ENCODE measurements around the gene PDE4D. TPM values are rescaled to one million over a fixed set of nuclear protein-coding genes. Genes with fewer than 3 reads are reported as not detected.

PDE4D gene
- total RNA-seq, 6 experiments from 2014 or later: 1.6 to 10.3 (median 5.6) TPM

DNA sequence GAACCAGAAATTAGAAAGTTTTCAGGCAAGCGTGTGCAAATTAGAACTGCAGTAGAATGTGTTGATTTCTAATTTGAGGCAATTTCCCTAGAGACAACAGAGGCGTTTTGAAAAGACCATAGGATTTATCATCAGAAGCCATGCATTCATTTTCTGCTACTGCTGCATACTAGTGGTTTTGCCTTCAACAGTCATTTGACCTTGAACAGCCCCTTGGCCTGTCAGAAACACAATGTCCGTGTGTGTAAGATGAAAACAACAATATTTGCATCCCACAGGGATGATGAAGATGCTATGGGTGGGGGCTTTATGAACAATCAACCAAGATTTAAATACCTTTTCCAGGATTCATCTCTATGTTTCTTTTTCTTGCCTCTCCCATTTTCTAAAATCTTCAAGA, 73.7 kb downstream of the PDE4D start:
- 41% methylated on average over 3 of the region's 3 CpGs for WGBS (ENCODE audit: insufficient coverage, low coverage, low lambda C conversion rate, missing lambda C conversion rate)
- TF ChIP-seq POLR2A (IDR thresholded peaks at IDR 0.05): no peak
- TF ChIP-seq, protein P1, sequence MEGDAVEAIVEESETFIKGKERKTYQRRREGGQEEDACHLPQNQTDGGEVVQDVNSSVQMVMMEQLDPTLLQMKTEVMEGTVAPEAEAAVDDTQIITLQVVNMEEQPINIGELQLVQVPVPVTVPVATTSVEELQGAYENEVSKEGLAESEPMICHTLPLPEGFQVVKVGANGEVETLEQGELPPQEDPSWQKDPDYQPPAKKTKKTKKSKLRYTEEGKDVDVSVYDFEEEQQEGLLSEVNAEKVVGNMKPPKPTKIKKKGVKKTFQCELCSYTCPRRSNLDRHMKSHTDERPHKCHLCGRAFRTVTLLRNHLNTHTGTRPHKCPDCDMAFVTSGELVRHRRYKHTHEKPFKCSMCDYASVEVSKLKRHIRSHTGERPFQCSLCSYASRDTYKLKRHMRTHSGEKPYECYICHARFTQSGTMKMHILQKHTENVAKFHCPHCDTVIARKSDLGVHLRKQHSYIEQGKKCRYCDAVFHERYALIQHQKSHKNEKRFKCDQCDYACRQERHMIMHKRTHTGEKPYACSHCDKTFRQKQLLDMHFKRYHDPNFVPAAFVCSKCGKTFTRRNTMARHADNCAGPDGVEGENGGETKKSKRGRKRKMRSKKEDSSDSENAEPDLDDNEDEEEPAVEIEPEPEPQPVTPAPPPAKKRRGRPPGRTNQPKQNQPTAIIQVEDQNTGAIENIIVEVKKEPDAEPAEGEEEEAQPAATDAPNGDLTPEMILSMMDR (IDR thresholded peaks at IDR 0.05): no peak
- H3K4me1 ChIP-seq: no peaks in the 10 kb centered on the region
- H3K36me3 ChIP-seq: no peaks in the 10 kb centered on the region
- intact Hi-C loops (cut with DNase I): no loop called here
- ATAC-seq: no peak
- H3K9me3 ChIP-seq: no peaks in the 10 kb centered on the region
- H3K27me3 ChIP-seq: no peaks in the 10 kb centered on the region
- DNase-seq: no peak
- H3K27ac ChIP-seq: no peak overlapping the region
- H3K4me3 ChIP-seq: no peak overlapping the region

DNA sequence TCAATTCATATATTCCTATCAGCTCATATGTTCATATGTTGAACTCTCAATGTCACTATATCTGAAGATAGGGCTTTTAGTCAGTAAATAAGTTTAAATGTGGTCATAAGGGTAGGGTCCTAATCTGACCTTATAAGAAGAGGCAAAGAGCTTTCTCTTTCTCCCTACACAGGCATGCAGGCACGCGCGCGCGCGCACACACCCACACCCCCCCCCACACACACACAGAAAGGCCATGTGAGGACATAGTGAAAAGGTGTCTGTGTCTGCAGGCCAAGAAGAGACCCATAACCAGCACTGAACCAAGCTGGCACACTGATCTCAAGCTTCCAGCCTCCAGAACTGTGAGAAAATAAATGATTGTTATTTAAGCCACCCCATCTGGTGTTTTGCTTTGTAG, 76.0 kb downstream of the PDE4D start:
- no peak for DNase-seq
- Histone ChIP-seq H3K4me1 (no peaks in the 10 kb centered on the region), H3K27ac (no peak overlapping the region), H3K9me3 (no peaks in the 10 kb centered on the region), H3K36me3 (no peaks in the 10 kb centered on the region), H3K4me3 (no peak overlapping the region), H3K27me3 (no peaks in the 10 kb centered on the region)
- no peak for TF ChIP-seq POLR2A (IDR thresholded peaks at IDR 0.05)
- TF ChIP-seq, protein P1 (IDR thresholded peaks at IDR 0.05): no peak
- 100% methylated on average over 6 of the region's 6 CpGs for WGBS (ENCODE audit: insufficient coverage, low coverage, low lambda C conversion rate, missing lambda C conversion rate)
- intact Hi-C loops (cut with DNase I): no loop called here
- ATAC-seq: no peak

DNA sequence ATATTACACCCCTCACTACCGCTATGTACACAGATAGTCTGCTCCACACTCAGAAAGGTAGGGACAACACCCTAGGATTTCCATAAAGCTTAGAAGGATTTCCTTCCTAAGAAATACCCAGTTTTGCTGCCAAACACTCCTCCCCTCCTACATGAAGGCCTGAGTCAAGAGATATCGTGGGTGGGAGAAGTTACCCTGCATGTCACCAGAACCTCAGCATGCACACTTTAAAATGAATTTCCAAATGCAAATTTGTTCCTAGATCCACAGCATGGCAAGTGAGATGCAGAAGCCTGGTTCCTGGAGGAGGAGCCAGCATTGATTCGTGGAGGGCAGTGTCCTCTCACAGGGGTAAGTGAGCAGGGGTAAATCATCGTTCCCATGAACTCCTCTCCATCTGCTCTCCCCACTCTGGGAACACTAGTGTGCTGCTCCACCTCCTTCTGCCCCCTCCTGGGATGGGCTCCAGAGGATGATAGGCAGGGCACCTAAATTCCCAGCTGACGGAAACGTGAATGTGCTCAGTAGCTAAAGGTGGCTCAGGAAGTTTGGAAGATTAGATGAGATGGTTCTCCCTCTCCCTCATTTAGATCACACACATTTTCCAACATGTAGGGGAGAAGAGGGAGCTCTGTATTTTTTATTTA, 76.7 kb downstream of the PDE4D start:
- TF ChIP-seq, protein P1 (IDR thresholded peaks at IDR 0.05): no peak
- no peak for TF ChIP-seq POLR2A (IDR thresholded peaks at IDR 0.05)
- no peak for ATAC-seq
- Histone ChIP-seq H3K4me3 (no peak overlapping the region), H3K36me3 (no peaks in the 10 kb centered on the region), H3K27ac (no peak overlapping the region), H3K27me3 (no peaks in the 10 kb centered on the region), H3K4me1 (no peaks in the 10 kb centered on the region), H3K9me3 (no peaks in the 10 kb centered on the region)
- WGBS (ENCODE audit: insufficient coverage, low coverage, low lambda C conversion rate, missing lambda C conversion rate): 64% methylated on average over 5 of the region's 6 CpGs
- intact Hi-C loops (cut with DNase I): no loop called here
- no peak for DNase-seq

DNA sequence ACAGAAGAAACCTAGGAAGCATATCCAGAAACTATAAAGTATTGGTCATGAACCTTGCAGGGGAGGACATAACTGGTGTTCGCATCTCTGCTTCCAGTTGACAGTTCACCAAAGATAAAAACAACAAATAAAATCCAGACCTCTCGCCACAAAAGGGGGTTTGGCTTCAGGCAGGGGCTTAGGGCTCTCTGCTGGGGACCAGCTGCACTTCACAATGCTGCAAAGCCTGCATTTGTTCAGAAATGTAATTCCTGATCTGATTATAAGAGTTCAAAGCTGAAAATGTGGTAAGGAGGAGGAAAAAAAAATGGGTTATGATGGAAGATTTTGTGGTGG, 79.0 kb downstream of the PDE4D start:
- no peaks in the 10 kb centered on the region for H3K36me3 ChIP-seq
- 83% methylated on average over 2 of the region's 2 CpGs for WGBS (ENCODE audit: insufficient coverage, low coverage, low lambda C conversion rate, missing lambda C conversion rate)

More for the DNA sequence above, 79.0 kb downstream of the PDE4D start:
- Histone ChIP-seq H3K27ac (no peak overlapping the region), H3K4me1 (peaks cover 0 to 7% (median 0%) of the 10 kb centered on the region in 4 donors), H3K9me3 (no peaks in the 10 kb centered on the region), H3K27me3 (no peaks in the 10 kb centered on the region), H3K4me3 (no peak overlapping the region)
- DNase-seq (no peak), ATAC-seq (no peak)
- intact Hi-C loops (cut with DNase I): no loop called here
- TF ChIP-seq, protein P1 (IDR thresholded peaks at IDR 0.05): no peak
- TF ChIP-seq POLR2A (IDR thresholded peaks at IDR 0.05): no peak

Data from right lobe of liver (tissue), 6 donors.